NCI-H2029 (cell line): ENCODE data around the gene UBE2U.

Source experiments
- DNase-seq: peaks from one replicate; lab custom pipeline; 2025; lab: John Stamatoyannopoulos, UW

UBE2U gene, protein sequence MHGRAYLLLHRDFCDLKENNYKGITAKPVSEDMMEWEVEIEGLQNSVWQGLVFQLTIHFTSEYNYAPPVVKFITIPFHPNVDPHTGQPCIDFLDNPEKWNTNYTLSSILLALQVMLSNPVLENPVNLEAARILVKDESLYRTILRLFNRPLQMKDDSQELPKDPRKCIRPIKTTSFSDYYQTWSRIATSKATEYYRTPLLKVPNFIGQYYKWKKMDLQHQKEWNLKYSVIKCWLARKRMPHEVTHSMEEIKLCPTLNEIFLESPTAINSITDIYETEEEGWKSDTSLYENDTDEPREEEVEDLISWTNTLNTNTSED

GRCh38 chr1:64203420-64203819 is at the start of gene UBE2U:
Gene UBE2U, plus strand, starts transcription at chr1:64203623. Its CDS starts 428 bp downstream, at chr1:64204051.
- DNase-seq = no peak

- DNase-seq = no peak
Measured at GRCh38 chr1:64155278-64155677, 48.1 kb upstream of the UBE2U start.

DNA sequence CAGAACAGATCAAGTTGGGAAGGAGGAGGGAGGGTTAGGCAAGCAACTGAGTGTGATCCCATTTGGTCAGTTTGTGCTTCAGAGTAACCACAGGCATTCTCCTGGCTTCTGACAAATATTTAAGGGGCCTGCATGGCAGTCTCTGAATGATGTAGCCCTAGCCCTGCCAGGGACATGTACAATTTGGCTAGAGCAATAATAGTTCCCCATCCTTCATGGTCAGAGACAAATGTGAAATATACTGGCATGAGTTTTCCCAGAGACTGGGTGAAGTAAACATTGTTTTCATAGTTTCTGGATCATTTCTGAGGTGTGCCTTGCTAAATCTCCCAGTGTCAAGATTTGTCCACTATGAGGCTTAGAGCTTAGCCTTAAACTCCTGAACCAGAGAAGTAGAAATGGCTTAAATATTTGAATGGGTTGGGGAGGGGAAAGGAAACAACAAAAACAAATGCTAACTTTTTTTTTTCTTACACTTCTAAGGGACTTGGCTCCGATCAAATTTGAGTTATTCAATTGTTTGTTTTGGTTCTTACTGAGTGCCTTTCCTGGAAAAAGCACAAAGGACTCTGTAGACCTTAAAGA is 42.0 kb upstream of the UBE2U start:
- no peak for DNase-seq

GRCh38 chr1:64162151-64162550 is 41.3 kb upstream of the UBE2U start:
- DNase-seq = peak; percentile 41

DNA sequence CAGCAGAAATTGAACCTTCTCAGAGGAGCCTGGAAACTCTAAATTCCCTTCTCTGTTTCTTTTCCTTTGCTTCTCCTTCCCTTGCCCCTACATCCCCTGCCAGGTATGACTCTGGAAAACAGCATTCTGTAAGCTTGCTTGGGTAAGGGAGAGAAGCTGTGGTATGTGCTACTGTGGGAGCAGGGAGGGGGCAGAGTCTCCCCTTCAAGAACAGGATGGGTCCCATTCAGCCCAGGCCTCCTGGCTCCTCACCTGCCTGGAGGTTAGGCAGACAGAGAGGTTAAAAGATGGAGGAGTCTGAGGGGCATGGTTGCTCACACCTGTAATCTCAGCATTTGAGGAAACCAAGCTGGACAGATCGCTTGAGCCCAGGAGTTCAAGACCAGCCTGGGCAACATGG is 40.6 kb upstream of the UBE2U start:
- DNase-seq = no peak

GRCh38 chr1:64163431-64163830 is 40.0 kb upstream of the UBE2U start:
- DNase-seq = no peak

DNA sequence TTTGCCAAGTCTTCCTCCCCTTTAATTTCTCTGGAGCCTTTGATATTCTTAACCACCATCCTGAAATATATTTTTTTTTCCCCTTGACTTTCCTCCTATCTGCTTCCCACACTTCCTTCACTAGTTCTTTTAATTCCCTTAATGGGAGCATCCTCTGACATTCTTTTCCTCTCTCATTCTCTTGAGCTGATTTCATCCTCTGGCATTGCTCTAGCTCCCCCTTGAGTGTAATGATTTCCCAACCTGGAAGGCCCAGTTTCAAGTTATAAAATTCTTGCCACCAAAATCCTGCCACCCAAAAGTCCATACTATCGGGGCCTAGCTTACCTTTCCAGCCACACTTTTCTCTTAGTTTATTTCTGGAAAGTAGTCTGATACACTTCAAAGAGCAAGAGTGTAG is 39.5 kb upstream of the UBE2U start:
- no peak for DNase-seq

DNA sequence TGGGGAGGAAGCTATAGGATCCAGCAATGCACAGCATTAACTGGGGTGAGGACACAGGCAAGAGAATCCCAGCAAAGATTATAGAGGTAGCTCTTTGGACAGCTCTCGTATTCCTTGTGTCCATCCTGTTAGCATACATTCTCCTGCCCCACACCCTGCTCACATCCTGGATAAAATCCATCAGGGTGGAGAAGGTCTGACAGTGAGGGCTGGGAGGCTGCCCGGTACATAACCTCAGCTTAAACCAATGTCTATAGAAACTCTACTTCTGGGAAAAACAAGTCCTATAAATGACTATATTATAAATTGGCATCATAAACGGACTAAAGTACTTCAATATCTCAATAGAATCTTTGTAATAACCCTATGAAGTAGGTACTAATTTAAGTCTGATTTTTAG is 36.8 kb upstream of the UBE2U start:
- DNase-seq = no peak

DNA sequence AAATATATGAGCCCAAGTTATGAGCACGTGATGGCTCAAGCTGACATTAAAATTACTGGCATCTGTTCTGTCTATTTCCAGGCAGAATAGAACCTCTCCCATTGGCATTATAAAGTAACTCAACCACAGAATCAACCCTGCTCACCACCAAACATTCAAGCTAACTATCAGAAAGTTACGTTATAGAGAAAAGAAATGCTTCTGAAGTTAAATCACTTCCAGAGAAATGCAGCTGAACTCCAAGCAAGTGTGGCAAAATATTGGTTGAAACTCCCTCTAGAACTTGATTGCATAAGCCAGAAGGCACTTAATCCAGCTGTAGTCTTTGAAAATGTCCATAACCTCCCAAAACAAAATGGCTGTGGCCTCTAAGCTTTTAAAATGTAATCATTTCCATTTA is 36.2 kb upstream of the UBE2U start:
- no peak for DNase-seq

GRCh38 chr1:64171246-64171645 is 32.2 kb upstream of the UBE2U start:
- DNase-seq = no peak

DNA sequence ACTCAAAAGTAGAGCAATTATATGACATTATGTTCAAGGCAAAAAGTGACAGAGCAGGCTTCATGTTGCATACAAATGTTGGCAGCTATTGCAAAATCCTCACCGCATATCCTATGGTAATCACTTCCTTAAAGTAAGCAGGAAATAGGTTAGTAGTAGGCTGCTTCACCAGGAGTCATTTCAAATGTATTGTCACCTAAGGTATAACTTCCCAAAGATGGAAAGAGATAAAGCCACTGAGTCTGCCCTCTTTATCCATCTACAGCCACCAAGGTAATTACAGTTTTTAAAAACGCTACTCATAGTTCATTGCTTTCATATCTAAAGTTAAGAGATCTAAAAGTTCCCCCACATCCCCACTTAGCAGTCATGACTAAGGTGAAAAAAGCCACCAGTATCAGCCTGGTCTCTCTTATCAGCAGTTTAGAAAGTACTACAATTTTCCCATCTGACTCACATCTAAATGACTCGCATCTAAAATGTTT is 31.6 kb upstream of the UBE2U start:
- DNase-seq = peak; percentile 53

GRCh38 chr1:64172458-64172983 is 30.9 kb upstream of the UBE2U start:
- DNase-seq = peak; percentile 86

- DNase-seq = no peak
Measured at GRCh38 chr1:64173336-64173940, 30.0 kb upstream of the UBE2U start.

GRCh38 chr1:64175639-64176038 is 27.8 kb upstream of the UBE2U start:
- DNase-seq = no peak

- DNase-seq = no peak
Measured at GRCh38 chr1:64176659-64177058, 26.8 kb upstream of the UBE2U start.

GRCh38 chr1:64179588-64179987 is 23.8 kb upstream of the UBE2U start:
- DNase-seq = no peak

DNA sequence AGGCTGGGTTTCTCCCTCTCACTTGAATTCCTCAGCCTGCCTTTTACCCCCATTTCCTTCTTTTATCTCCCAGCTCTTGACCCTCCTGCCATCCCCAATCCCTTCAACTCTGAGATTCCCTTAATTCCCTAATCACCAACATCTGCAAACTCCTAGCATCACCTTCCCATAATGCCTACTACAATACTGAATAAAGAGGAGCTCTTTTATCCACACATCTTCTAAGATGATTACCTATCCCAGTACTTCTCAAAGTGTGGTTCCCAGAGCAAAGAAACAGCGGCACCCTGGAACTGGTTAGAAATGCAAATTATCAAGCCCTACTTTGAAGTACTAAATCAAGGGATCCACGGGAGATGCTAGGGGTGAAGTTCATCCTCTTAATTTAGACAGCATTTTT is 21.2 kb upstream of the UBE2U start:
- DNase-seq = no peak

DNA sequence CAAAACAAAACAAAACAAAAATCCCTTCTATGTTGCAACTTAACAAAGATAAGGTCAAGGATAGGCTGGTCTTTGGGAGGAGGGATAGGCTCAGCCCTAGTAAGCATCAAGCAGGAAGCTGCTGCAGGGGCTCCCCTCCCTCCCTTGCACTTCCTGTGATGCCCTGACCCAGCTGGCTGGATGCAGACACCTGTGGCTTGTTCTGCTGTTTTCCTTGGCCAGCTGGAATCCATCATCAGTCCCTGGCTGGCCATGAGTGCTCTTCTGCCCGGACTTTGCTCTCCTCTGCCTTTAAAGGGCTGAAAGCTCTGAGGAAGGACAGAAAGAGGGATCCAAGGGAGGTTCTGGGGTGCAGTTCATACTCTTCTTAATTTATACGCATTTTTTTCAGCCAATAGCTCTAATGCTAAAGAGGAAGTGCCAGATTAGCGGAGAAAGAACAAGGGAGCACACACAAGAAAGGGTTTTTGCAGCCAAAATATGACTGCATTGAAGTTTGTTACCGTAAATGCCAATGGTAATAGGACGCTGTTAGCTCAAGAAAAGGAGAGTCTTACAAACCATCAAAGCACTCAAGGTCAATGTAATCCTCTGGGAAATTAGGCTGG is 19.9 kb upstream of the UBE2U start:
- DNase-seq = peak; percentile 90

DNA sequence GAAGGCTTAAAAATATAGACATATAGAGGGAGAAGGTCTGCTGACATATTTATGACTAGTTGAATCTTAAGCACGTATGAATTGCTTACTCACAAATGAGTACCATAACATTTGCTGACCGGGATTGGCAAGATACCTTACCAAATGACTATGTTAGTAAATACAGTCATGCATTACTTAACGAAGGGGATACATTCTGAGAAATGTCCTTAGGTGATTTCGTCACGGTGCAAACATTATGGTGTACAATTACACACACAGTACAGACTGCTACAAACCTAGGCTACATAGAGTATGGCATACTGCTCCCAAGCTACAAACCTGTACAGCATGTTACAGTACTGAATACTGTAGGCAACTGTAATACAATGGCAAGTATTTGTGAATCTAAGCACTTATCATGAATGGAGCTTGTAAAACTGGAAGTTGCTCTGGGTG is 19.4 kb upstream of the UBE2U start:
- peak; percentile 82 for DNase-seq

DNA sequence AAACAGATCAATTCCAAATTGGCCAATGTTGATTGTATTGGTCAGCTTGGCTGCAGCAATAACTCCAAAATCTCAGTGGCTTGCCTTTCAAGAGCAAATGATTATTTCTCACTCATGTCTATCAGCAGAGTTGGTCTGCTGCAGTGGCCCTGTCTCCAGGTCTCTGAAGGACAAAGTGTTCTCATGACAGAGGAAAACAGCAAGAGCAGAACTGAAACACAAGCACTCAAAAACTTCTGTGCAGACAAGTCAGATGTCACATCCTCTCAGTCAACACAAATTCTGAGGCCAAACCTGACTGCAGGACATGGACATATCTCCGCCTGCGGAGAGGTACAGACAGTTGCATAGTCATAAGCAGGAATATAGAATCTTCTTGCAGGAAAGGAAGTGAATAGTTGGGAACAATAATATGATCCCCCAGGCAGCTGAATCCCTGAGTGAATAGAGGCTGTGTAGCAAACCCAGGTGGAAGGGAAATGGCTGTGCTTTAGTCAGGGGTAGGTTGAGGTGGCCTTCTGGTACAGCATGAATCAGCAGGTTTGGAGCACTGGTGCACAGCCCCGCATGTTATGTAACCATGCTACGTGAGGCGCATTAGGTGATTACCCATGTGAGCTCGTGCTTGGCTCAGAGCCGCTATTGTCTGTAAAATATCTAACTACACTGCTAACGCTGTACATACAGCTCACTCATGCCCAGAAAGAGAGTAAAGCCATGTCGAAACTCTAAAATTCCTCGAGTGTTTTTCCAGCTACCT is 17.1 kb upstream of the UBE2U start:
- DNase-seq = no peak

DNA sequence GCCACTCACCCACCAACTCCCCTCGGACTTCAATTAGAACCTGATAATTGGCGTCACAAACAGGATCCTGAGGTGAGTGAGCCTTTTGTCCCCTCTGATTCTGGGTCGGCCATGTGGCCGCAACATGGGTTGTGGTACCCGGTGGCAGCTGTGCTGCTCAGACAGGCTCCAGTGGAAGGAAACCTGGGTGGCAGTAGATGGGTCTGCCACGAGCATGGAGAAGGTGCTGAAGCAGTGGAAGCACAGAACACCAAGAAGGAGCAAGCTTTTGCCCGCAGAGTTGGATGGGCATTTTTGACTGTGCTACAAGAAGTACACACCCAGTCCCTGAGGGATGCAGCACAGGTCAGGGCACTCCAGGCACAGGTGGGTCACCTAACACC is 16.5 kb upstream of the UBE2U start:
- no peak for DNase-seq

- DNase-seq = no peak
Measured at GRCh38 chr1:64187646-64188045, 15.8 kb upstream of the UBE2U start.
